HepG2 (cell line): Measurements from ENCODE around the gene TOE1. TPM values are rescaled to one million over a fixed set of nuclear protein-coding genes. Genes with fewer than 3 reads are reported as not detected.
A peak's percentile ranks its signal among the peaks of the same experiment; 100 is the strongest.

ENCODE experiments used
- ATAC-seq: fragments of 200-7000 bp; cut with Tn5 transposase; 3 replicates; pipeline ENCODE4 v1.9.1; 2020; ENCODE audit warnings: mild to moderate bottlenecking, moderate library complexity
- BruUV-seq: library from RNA; stranded (reverse); fragments of 400-500 nt; replicated peaks from 2 replicates; lab custom pipeline; 2021; lab: Mats Ljungman, UMichigan
- CTCF ChIA-PET: fragments of 300-600 bp; formaldehyde crosslinking; extraction: SDS; loops from one replicate; lab custom pipeline; 2021; ENCODE audit warnings: low total read pairs, inconsistent platforms, low intra/inter-chr PET ratio; lab: Yijun Ruan, JAX
- POLR2A ChIA-PET: fragments of 350-600 bp; sonication (Branson Sonifier 250); formaldehyde crosslinking; loops from one replicate; lab custom pipeline; 2020; ENCODE audit warnings: antibody characterized with exemption, inconsistent platforms; lab: Yijun Ruan, JAX
- DNase-seq: peaks from one replicate; pipeline ENCODE4 v3.0.0-alpha.2; 2015; ENCODE audit warnings: low spot score
- FAIRE-seq: peaks from 3 replicates; lab custom pipeline; 2011; peaks lifted over from hg19 to GRCh38; lab: Jason Lieb, UNC
- H2AFZ ChIP-seq: one replicate; pipeline ENCODE4 v1.6.1; 2011; ENCODE audit warnings: low read length, inconsistent platforms
- H3K27ac ChIP-seq: fragments of 300-600 bp; 3 replicates; pipeline ENCODE4 v1.8.0; 2011; ENCODE audit warnings: mixed run types, mild to moderate bottlenecking, mixed read lengths, low read length, inconsistent platforms; ENCODE audit not compliant: insufficient read depth; ENCODE audit errors: extremely low read length
- H3K27me3 ChIP-seq, 2 experiments: fragments of 200-600 bp in 1 of 2; 2 replicates in 1 of 2; 3 replicates in 1 of 2; pipeline versions ENCODE4 v1.6.0 to v1.8.0; 2011; ENCODE audit warnings: low read length in 2 of 2, mild to moderate bottlenecking in 2 of 2, moderate library complexity in 2 of 2, inconsistent platforms in 1 of 2; ENCODE audit not compliant: insufficient read depth in 2 of 2, control insufficient read depth in 1 of 2
- H3K36me3 ChIP-seq, 2 experiments: fragments of 200-600 bp in 1 of 2; replicated peaks in 1 of 2; 2 replicates in 1 of 2; 3 replicates in 1 of 2; pipeline versions ENCODE4 v1.5.1 to v1.8.0; 2011; ENCODE audit warnings: low read length in 2 of 2, inconsistent platforms in 1 of 2; ENCODE audit not compliant: insufficient read depth in 2 of 2, control insufficient read depth in 1 of 2
- H3K4me1 ChIP-seq: 2 replicates; pipeline ENCODE4 v1.5.1; 2012; ENCODE audit warnings: low read length, inconsistent platforms; ENCODE audit not compliant: insufficient read depth
- H3K4me2 ChIP-seq: 2 replicates; pipeline ENCODE4 v1.6.0; 2011; ENCODE audit warnings: low read depth, low read length, inconsistent platforms
- H3K4me3 ChIP-seq, 3 experiments: fragments of 200-600 bp in 1 of 3; sonication (generic), shearing (Covaris generic) in 1 of 3; replicated peaks in 1 of 3; 2 replicates each; pipeline ENCODE4 v1.5.1; 2011 to 2016; ENCODE audit warnings: low read length in 3 of 3, inconsistent platforms in 2 of 3, low read depth in 2 of 3, mild to moderate bottlenecking in 2 of 3, control low read depth in 1 of 3, mixed read lengths in 1 of 3; ENCODE audit not compliant: insufficient read depth in 1 of 3
- H3K79me2 ChIP-seq: one replicate; pipeline ENCODE4 v1.6.1; 2011; ENCODE audit warnings: low read length, inconsistent platforms; ENCODE audit not compliant: insufficient read depth
- H3K9ac ChIP-seq: 2 replicates; pipeline ENCODE4 v1.6.0; 2011; ENCODE audit warnings: mild to moderate bottlenecking, low read depth, low read length, inconsistent platforms; ENCODE audit not compliant: insufficient read depth
- H3K9me3 ChIP-seq: 2 replicates; pipeline ENCODE4 v1.5.1; 2012; ENCODE audit warnings: mild to moderate bottlenecking, low read length
- H4K20me1 ChIP-seq: 2 replicates; pipeline ENCODE4 v1.6.0; 2011; ENCODE audit warnings: inconsistent platforms, mild to moderate bottlenecking, low read length, moderate library complexity; ENCODE audit not compliant: insufficient read depth
- FOXM1 ChIP-seq: sonication (generic); formaldehyde crosslinking; IDR thresholded peaks from 2 replicates; pipeline ENCODE4 v1.5.0; 2020; ENCODE audit warnings: missing genetic modification reagents
- MAFK ChIP-seq, 2 experiments: IDR thresholded peaks in 1 of 2; conservative IDR thresholded peaks in 1 of 2; 2 replicates each; pipeline ENCODE4 v1.6.1; 2011; ENCODE audit warnings: improper control_type of control experiment in 2 of 2, low read length in 2 of 2
- NFYC ChIP-seq: IDR thresholded peaks from 2 replicates; pipeline ENCODE4 v1.6.1; 2016; ENCODE audit warnings: missing genetic modification reagents, missing compliant biosample characterization
- SNRNP70 ChIP-seq: fragments of 200-400 bp; formaldehyde crosslinking; IDR thresholded peaks from 2 replicates; pipeline ENCODE4 v1.6.1; 2017; ENCODE audit warnings: mild to moderate bottlenecking, low read depth, low read length, moderate library complexity
- ZNF646 ChIP-seq: sonication (generic); formaldehyde crosslinking; IDR thresholded peaks from 2 replicates; pipeline ENCODE4 v1.9.0; 2021; ENCODE audit warnings: mild to moderate bottlenecking, missing genetic modification reagents
- ZSCAN22 ChIP-seq: sonication (generic); formaldehyde crosslinking; IDR thresholded peaks from 2 replicates; pipeline ENCODE4 v1.4.0; 2020; ENCODE audit warnings: mild to moderate bottlenecking, missing genetic modification reagents
- WGBS: methylation state at CpG from one replicate; pipeline ENCODE4 v1.1.6; 2017; ENCODE audit warnings: low lambda C conversion rate; 5-methylcytosine and 5-hydroxymethylcytosine counted together
- in situ Hi-C: cut with HindIII; loops from 2 replicates; pipeline ENCODE4 v1.10.0; 2017; ENCODE audit warnings: low pct_unique_long_range_greater_than_20kb; ENCODE audit not compliant: extremely low pct_ligation_motif_present
- intact Hi-C: fragments of 100-400 bp; cut with micrococcal nuclease; formaldehyde crosslinking; loops from one replicate; pipeline ENCODE4 v1.10.0; 2022; ENCODE audit not compliant: unreplicated experiment
- polyA plus RNA-seq, 8 experiments: library from polyadenylated mRNA; depleted of rRNA in 3 of 8; stranded (reverse) in 7 of 8; unstranded in 1 of 8; fragments of >200 nt; fragmentation: Illumina TruSeq in 4 of 8; extraction: Trizol in 4 of 8; gene quantifications; 2 replicates each; pipeline versions ENCODE4 v1.2.1 to v1.2.3, GENCODE V29; 2011 to 2016; ENCODE audit warnings: low read depth in 4 of 8, missing spikeins in 1 of 8, mixed read lengths in 1 of 8; ENCODE audit not compliant: insufficient read depth in 1 of 8
- total RNA-seq, 5 experiments: library from RNA; depleted of rRNA; stranded (reverse); fragments of >200 nt; fragmentation: Illumina TruSeq; extraction: Trizol; gene quantifications; 2 replicates each; pipeline ENCODE4 v1.2.3, GENCODE V29; 2016; ENCODE audit warnings: low read depth in 1 of 5

Gene TOE1
- total and polyA plus RNA-seq, 2 of the 13 experiments (the other 11 are each of a cell fraction or from before 2014, with no cell fraction given) = 14.1 to 19.0 TPM

GRCh38 chr1:45380730-45381129, 40.8 kb downstream of the TOE1 start:
- H3K27ac ChIP-seq = no peak overlapping the region
- POLR2A ChIA-PET = no interaction called here
- H3K4me2 ChIP-seq = no peak overlapping the region
- H3K79me2 ChIP-seq = no peaks in the 10 kb centered on the region
- H3K9ac ChIP-seq = no peak overlapping the region
- H3K36me3 ChIP-seq = no peaks in the 10 kb centered on the region
- no peaks in the 10 kb centered on the region for H3K27me3 ChIP-seq
- H3K4me1 ChIP-seq = peaks cover 9% of the 10 kb centered on the region; the same call in 1 of the 2 replicates
- in situ Hi-C loops (no loop called here), intact Hi-C loops (loop anchor here (10.0 kb wide), 1 partner anchor 64 kb away; no protein-coding TSS in a partner anchor)
- DNase-seq = no peak
- H3K9me3 ChIP-seq = no peaks in the 10 kb centered on the region
- no peak overlapping the region for H2AFZ ChIP-seq
- FAIRE-seq = no peak
- no TSS peak for BruUV-seq
- CTCF ChIA-PET = no interaction called here
- H4K20me1 ChIP-seq = no peaks in the 10 kb centered on the region
- ATAC-seq = no peak
- TF ChIP-seq ZSCAN22 = no peak
- WGBS = 81% methylated on average over 1 of the region's 1 CpG
- no peak overlapping the region for H3K4me3 ChIP-seq

DNA sequence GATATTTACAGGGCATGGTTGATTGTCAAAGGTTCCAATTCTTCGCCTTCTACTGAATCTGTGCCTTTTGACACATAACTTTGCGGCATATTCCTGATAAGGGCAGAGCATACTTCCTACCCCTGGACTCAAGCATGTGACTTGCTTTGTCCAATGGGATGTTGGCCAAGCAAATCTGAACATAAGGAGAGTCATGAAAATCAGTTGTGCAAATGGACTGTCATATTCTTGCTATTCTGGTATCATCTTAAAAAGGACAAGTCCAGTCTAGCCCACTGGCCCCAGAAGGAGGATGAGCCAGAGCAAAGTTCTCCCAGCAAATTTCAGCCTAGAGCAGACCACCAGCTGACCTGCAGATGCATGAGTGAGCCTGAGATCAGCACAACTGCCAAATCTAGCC, 41.3 kb downstream of the TOE1 start:
- no TSS peak for BruUV-seq
- no peak overlapping the region for H3K27ac ChIP-seq
- H3K4me1 ChIP-seq = peaks cover 9% of the 10 kb centered on the region; the same call in 1 of the 2 replicates
- no peak for FAIRE-seq
- H3K79me2 ChIP-seq = no peaks in the 10 kb centered on the region
- no peaks in the 10 kb centered on the region for H3K9me3 ChIP-seq
- no peak overlapping the region for H3K9ac ChIP-seq
- H3K36me3 ChIP-seq = no peaks in the 10 kb centered on the region
- no peak overlapping the region for H2AFZ ChIP-seq
- in situ Hi-C loops (no loop called here), intact Hi-C loops (loop anchor here (10.0 kb wide), 1 partner anchor 64 kb away; no protein-coding TSS in a partner anchor)
- 94% methylated on average over 2 of the region's 2 CpGs for WGBS
- TF ChIP-seq ZNF646 (CRISPR knock-in tag) (no peak), SNRNP70 (no peak), NFYC (CRISPR knock-in tag) (peak; percentile 23; the same call in 1 of the 2 replicates), FOXM1 (CRISPR knock-in tag) (no peak), MAFK (conservative IDR thresholded peaks at IDR 0.05 in 1 of 2, IDR thresholded peaks at IDR 0.05 in 1 of 2; ENCODE audit: low read length in 2 of 2) (0 out of 4 replicates have a peak, but pooled peaks of 1 of the 2 experiments have one; percentile 11)
- CTCF ChIA-PET = no interaction called here
- POLR2A ChIA-PET = no interaction called here
- H3K4me3 ChIP-seq = no peak overlapping the region
- no peak for ATAC-seq
- no peaks in the 10 kb centered on the region for H3K27me3 ChIP-seq
- H4K20me1 ChIP-seq = no peaks in the 10 kb centered on the region
- DNase-seq = no peak
- no peak overlapping the region for H3K4me2 ChIP-seq
